HL-60 (cell line): ENCODE results near the gene ARL8A.

Experiments used
- CTCF ChIP-seq: IDR thresholded peaks from one replicate; pipeline ENCODE4 v1.5.1; 2011; ENCODE audit warnings: low read length, control low read depth, inconsistent platforms; ENCODE audit not compliant: insufficient read depth
- POLR2AphosphoS5 ChIP-seq: IDR thresholded peaks from 2 replicates; pipeline ENCODE4 v1.6.1; 2012; ENCODE audit warnings: low read depth

- TF ChIP-seq CTCF: no peak
- TF ChIP-seq POLR2AphosphoS5: no peak
These were observed 28.2 kb downstream of the ARL8A start for GRCh38 chr1:202116287-202116686.
